Astrocyte (in vitro differentiated cells and primary cell): Measurements from ENCODE around the gene DAPL1.

Experiments used
- EZH2 ChIP-seq: IDR thresholded peaks from 2 replicates; pipeline ENCODE4 v1.6.1; 2012; ENCODE audit warnings: mild to moderate bottlenecking, low read length, inconsistent platforms; ENCODE audit not compliant: insufficient read depth
- TF ChIP-seq, protein P1 (sequence below): IDR thresholded peaks from 2 replicates; pipeline ENCODE4 v1.5.1; 2011; ENCODE audit warnings: low read depth, mild to moderate bottlenecking, inconsistent platforms, low read length, moderate library complexity; ENCODE audit not compliant: insufficient read depth

DNA sequence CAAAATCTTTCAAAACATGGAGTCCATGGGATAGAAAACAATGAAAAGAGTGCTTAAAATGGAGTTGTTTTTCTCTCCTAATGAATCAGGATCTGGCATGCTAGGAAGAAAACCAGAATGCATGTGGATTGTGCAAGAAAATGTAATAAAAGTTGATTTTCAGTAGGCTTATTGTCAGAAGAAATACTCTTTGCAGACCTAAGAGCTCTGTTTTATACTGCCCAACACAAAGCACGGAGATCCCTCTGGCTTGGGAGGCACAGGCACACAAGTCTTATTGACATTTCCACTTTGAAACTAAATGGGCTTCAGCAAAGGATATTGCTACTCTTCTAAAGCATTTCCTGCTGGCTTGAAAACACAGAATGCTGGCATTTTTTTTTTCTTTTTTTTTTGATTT, 15.5 kb upstream of the DAPL1 start:
- TF ChIP-seq, protein P1, sequence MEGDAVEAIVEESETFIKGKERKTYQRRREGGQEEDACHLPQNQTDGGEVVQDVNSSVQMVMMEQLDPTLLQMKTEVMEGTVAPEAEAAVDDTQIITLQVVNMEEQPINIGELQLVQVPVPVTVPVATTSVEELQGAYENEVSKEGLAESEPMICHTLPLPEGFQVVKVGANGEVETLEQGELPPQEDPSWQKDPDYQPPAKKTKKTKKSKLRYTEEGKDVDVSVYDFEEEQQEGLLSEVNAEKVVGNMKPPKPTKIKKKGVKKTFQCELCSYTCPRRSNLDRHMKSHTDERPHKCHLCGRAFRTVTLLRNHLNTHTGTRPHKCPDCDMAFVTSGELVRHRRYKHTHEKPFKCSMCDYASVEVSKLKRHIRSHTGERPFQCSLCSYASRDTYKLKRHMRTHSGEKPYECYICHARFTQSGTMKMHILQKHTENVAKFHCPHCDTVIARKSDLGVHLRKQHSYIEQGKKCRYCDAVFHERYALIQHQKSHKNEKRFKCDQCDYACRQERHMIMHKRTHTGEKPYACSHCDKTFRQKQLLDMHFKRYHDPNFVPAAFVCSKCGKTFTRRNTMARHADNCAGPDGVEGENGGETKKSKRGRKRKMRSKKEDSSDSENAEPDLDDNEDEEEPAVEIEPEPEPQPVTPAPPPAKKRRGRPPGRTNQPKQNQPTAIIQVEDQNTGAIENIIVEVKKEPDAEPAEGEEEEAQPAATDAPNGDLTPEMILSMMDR = no peak
- no peak for TF ChIP-seq EZH2
